ENCODE data around the gene PPFIA1. TPM values are rescaled to one million over a fixed set of nuclear protein-coding genes. Genes with fewer than 3 reads are reported as not detected.

Gene PPFIA1
- total RNA-seq, 2 donors from 2014 or later = 46.9 to 47.5 TPM

DNA sequence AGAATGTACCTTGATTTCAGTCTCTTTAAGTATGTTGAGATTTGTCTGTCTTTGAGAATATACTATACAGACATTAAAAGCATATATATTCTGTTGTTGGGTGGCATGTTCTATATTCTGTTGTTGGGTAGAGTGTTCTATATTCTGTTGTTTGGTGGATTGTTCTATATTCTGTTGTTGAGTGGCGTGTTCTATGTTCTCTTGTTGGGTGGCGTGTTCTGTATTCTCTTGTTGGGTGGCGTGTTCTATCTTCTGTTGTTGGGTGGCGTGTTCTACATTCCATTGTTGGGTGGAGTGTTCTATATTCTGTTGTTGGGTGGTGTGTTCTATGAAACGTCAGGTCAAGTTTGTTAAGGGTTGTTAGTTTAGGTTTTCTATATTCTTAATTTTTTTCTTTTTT lies 100.8 kb downstream of the PPFIA1 start:
- Histone ChIP-seq H3K27me3 (no peaks in the 10 kb centered on the region), H3K36me3 (no peaks in the 10 kb centered on the region), H3K9me3 (no peaks in the 10 kb centered on the region)

GRCh38 chr11:70372076-70372475 lies 101.6 kb downstream of the PPFIA1 start:
- H3K4me1 ChIP-seq = no peaks in the 10 kb centered on the region
- TF ChIP-seq CTCF (IDR thresholded peaks at IDR 0.05) = no peak
- no peak overlapping the region for H3K4me3 ChIP-seq
- H3K9me3 ChIP-seq = no peaks in the 10 kb centered on the region
- intact Hi-C loops (cut with DNase I) = no loop called here
- no peaks in the 10 kb centered on the region for H3K27me3 ChIP-seq
- no peaks in the 10 kb centered on the region for H3K36me3 ChIP-seq
- no peak overlapping the region for H3K9ac ChIP-seq (ENCODE audit: low read depth in 2 of 2, low read length in 2 of 2)
- H3K27ac ChIP-seq = no peak overlapping the region
- no peak for DNase-seq

More for the DNA sequence above, 100.8 kb downstream of the PPFIA1 start:
- no peak for DNase-seq
- intact Hi-C loops (cut with DNase I) = no loop called here
- no peak for TF ChIP-seq CTCF (IDR thresholded peaks at IDR 0.05)
- Histone ChIP-seq H3K9ac (ENCODE audit: low read depth in 2 of 2, low read length in 2 of 2) (no peak overlapping the region), H3K27ac (no peak overlapping the region), H3K4me1 (no peaks in the 10 kb centered on the region), H3K4me3 (no peak overlapping the region)

- intact Hi-C loops (cut with DNase I) = no loop called here
- no peak for TF ChIP-seq CTCF (IDR thresholded peaks at IDR 0.05)
- DNase-seq = no peak
- peaks cover 4% of the 10 kb centered on the region for H3K36me3 ChIP-seq
- no peaks in the 10 kb centered on the region for H3K9me3 ChIP-seq
- H3K9ac ChIP-seq (ENCODE audit: low read depth in 2 of 2, low read length in 2 of 2) = no peak overlapping the region
- H3K27me3 ChIP-seq = no peaks in the 10 kb centered on the region
- no peaks in the 10 kb centered on the region for H3K4me1 ChIP-seq
- no peak overlapping the region for H3K27ac ChIP-seq
- H3K4me3 ChIP-seq = no peak overlapping the region
These were observed 106.1 kb downstream of the PPFIA1 start for GRCh38 chr11:70376621-70377020.

GRCh38 chr11:70377645-70378044 lies 107.2 kb downstream of the PPFIA1 start:
- DNase-seq = no peak
- H3K4me1 ChIP-seq = no peaks in the 10 kb centered on the region
- intact Hi-C loops (cut with DNase I) = no loop called here
- no peak overlapping the region for H3K27ac ChIP-seq
- TF ChIP-seq CTCF (IDR thresholded peaks at IDR 0.05) = no peak
- peaks cover 13% of the 10 kb centered on the region for H3K36me3 ChIP-seq
- no peaks in the 10 kb centered on the region for H3K27me3 ChIP-seq
- no peak overlapping the region for H3K9ac ChIP-seq (ENCODE audit: low read depth in 2 of 2, low read length in 2 of 2)
- H3K9me3 ChIP-seq = no peaks in the 10 kb centered on the region
- H3K4me3 ChIP-seq = no peak overlapping the region

GRCh38 chr11:70378506-70379134 lies 108.1 kb downstream of the PPFIA1 start:
- no peak for DNase-seq
- TF ChIP-seq CTCF (IDR thresholded peaks at IDR 0.05) = no peak
- Histone ChIP-seq H3K36me3 (peaks cover 13% of the 10 kb centered on the region), H3K9me3 (no peaks in the 10 kb centered on the region), H3K27ac (no peak overlapping the region), H3K27me3 (no peaks in the 10 kb centered on the region), H3K4me3 (no peak overlapping the region), H3K9ac (ENCODE audit: low read depth in 2 of 2, low read length in 2 of 2) (no peak overlapping the region), H3K4me1 (no peaks in the 10 kb centered on the region)
- intact Hi-C loops (cut with DNase I) = no loop called here
